Heart left ventricle (tissue), 16 donors: ENCODE results near the gene ARHGAP15. TPM values are rescaled to one million over a fixed set of nuclear protein-coding genes. Genes with fewer than 3 reads are reported as not detected.

Experiments
- ATAC-seq, 4 donors: fragments of 200-7000 bp; cut with Tn5 transposase; one replicate each; pipeline ENCODE4 v1.9.1; 2020 to 2022; ENCODE audit warnings: moderate library complexity in 4 of 4, mild to moderate bottlenecking in 3 of 4, moderate number of reproducible peaks in 1 of 4
- DNase-seq, 5 donors: peaks; one replicate each; pipeline ENCODE4 v3.0.0-alpha.2; 2020
- H3K27ac ChIP-seq, 12 donors: fragments of 200-600 bp; sonication (generic) in 4 of 12; one replicate each; pipeline versions ENCODE4 v1.5.0 to v1.8.0; 2016 to 2022; ENCODE audit warnings: mild to moderate bottlenecking in 2 of 12
- H3K27me3 ChIP-seq, 9 donors: fragments of 200-600 bp; sonication (generic) in 2 of 9; one replicate each; pipeline versions ENCODE4 v1.5.1 to v1.8.0; 2016 to 2022; ENCODE audit warnings: mild to moderate bottlenecking in 3 of 9
- H3K36me3 ChIP-seq, 9 donors: fragments of 200-600 bp; sonication (generic) in 2 of 9; one replicate each; pipeline versions ENCODE4 v1.5.0 to v1.8.0; 2018 to 2022; ENCODE audit warnings: mild to moderate bottlenecking in 2 of 9
- H3K4me1 ChIP-seq, 12 donors: fragments of 200-600 bp; sonication (generic) in 4 of 12; one replicate each; pipeline versions ENCODE4 v1.5.0 to v1.8.0; 2016 to 2022; ENCODE audit warnings: mild to moderate bottlenecking in 3 of 12
- H3K4me3 ChIP-seq, 12 donors: fragments of 200-600 bp; sonication (generic) in 4 of 12; one replicate each; pipeline versions ENCODE4 v1.5.0 to v1.8.0; 2017 to 2022; ENCODE audit warnings: mild to moderate bottlenecking in 9 of 12, moderate library complexity in 4 of 12
- H3K9me3 ChIP-seq, 12 donors: fragments of 200-600 bp; sonication (generic) in 4 of 12; one replicate each; pipeline versions ENCODE4 v1.5.0 to v1.8.0; 2016 to 2022; ENCODE audit warnings: mild to moderate bottlenecking in 1 of 12
- CTCF ChIP-seq, 12 donors: fragments of 200-600 bp; sonication (generic) in 4 of 12; IDR thresholded peaks; one replicate each; pipeline versions ENCODE4 v1.5.0 to v1.8.0; 2018 to 2022; ENCODE audit warnings: antibody characterized with exemption in 12 of 12, mild to moderate bottlenecking in 5 of 12
- POLR2A ChIP-seq, 2 donors: fragments of 450-650 bp; IDR thresholded peaks; one replicate each; pipeline ENCODE4 v1.6.1; 2017; ENCODE audit warnings: antibody characterized with exemption in 2 of 2, mild to moderate bottlenecking in 2 of 2, moderate library complexity in 2 of 2
- WGBS, 4 donors: extraction: QIAGEN DNeasy Blood & Tissue Kit in 2 of 4; methylation state at CpG; one replicate each; pipeline versions ENCODE4 v1.1.5 to v1.1.7; 2013 to 2018; 5-methylcytosine and 5-hydroxymethylcytosine counted together
- intact Hi-C, 10 donors: fragments of 100-400 bp; cut with DNase I; formaldehyde crosslinking; loops; one replicate each; pipeline versions ENCODE4 v1.11.1 to v1.14.2; 2022
- polyA plus RNA-seq, 2 donors: library from polyadenylated mRNA; stranded (reverse); fragments of 200-250 nt; gene quantifications; one replicate each; pipeline ENCODE4 v1.2.3, GENCODE V29; 2013
- total RNA-seq, 9 donors: library from RNA; depleted of rRNA in 2 of 9; stranded (reverse); fragments of >200 nt in 2 of 9; fragmentation: NEBNext Ultra II Directional in 3 of 9; extraction: Animal tissue kit (Norgen Biotek cat#: 25700) in 3 of 9; gene quantifications; one replicate each; pipeline versions ENCODE4 v1.1.0 to v1.2.4, GENCODE V29; 2016 to 2023
- donor health status: ischemic (EF 13 %, LVEDD 7.1; RV severe dilation, severe dysfunction).
- donor health status: healthy with polysubstance abuse.
- donor health status: DM: no; HTN: yes; CAD: no.
- donor health status: DM: no; HTN: no; CAD: no.
- donor health status: ischemic (EF 25% LVEDD 6.9; RV normal size, moderate dysfunction).
- donor health status: ischemic (EF 25% LVEDD 5.7; RV mildly dilated, moderate dysfunction).
- donor health status: healthy.
- donor health status: DM: yes; HTN: yes; CAD: no.
- donor health status: ischemic (EF 35%, LVEDD 5.7; RV mildly dilated, moderate dysfunction).
- donor health status: nonischemic (EF 11% LVEDD 7.7; RV severe dilation, severe dysfunction).
- donor health status: DM: yes; HTN: yes; CAD: no.
- donor health status: PGD.
- donor health status: ischemic (EF 29% LVEDD 5.4; RV normal size, mild dysfunction).
- donor health status: nonischemic (EF 23%, LVEDD 6.1; RV moderate dilation, normal function).

ARHGAP15 gene
- total and polyA plus RNA-seq, 11 donors = 1.3 to 8.7 (median 3.3) TPM

- Histone ChIP-seq H3K4me1 (peaks cover 0 to 16% (median 0%) of the 10 kb centered on the region in 12 donors), H3K4me3 (no peak overlapping the region), H3K9me3 (no peaks in the 10 kb centered on the region), H3K27me3 (no peaks in the 10 kb centered on the region), H3K27ac (no peak overlapping the region), H3K36me3 (no peaks in the 10 kb centered on the region)
- ATAC-seq (no peak), DNase-seq (no peak)
- TF ChIP-seq POLR2A (IDR thresholded peaks at IDR 0.05) (no peak), CTCF (IDR thresholded peaks at IDR 0.05) (no peak)
- intact Hi-C loops = no loop called here
These were observed 602.9 kb downstream of the ARHGAP15 start for GRCh38 chr2:143732076-143732475.

DNA sequence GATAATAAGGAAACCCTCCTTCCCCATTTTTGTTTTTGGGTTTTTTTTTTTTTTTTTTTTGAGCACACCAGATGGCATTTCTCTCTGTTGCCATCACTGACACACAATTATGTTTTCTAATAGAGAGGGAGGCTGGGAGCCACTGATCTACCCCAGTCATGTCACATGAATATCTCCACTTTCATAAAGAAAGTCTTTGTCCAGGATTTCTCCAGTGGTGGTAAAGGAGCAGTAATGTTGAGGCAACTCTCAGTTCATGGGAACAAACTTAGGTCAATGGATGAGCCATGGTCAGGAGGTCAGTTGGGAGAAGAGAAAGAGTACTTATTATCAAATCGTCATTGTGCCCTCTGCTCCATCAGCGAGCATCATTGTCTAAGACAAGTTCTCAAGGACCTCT, 603.7 kb downstream of the ARHGAP15 start:
- TF ChIP-seq CTCF (IDR thresholded peaks at IDR 0.05) (no peak), POLR2A (IDR thresholded peaks at IDR 0.05) (no peak)
- intact Hi-C loops = no loop called here
- Histone ChIP-seq H3K4me1 (peaks cover 0 to 16% (median 0%) of the 10 kb centered on the region in 12 donors), H3K36me3 (no peaks in the 10 kb centered on the region), H3K27me3 (no peaks in the 10 kb centered on the region), H3K27ac (no peak overlapping the region), H3K4me3 (no peak overlapping the region), H3K9me3 (no peaks in the 10 kb centered on the region)
- DNase-seq (no peak), ATAC-seq (no peak)
- 77 to 92% (median 90%) methylated on average over 2 of the region's 2 CpGs for WGBS, 4 donors

- WGBS, 4 donors = 84 to 93% (median 89%) methylated on average over 2 of the region's 2 CpGs
- DNase-seq = no peak
- intact Hi-C loops = no loop called here
- Histone ChIP-seq H3K4me3 (no peak overlapping the region), H3K36me3 (no peaks in the 10 kb centered on the region), H3K4me1 (peaks cover 0 to 16% (median 0%) of the 10 kb centered on the region in 12 donors), H3K9me3 (no peaks in the 10 kb centered on the region), H3K27ac (no peak overlapping the region), H3K27me3 (no peaks in the 10 kb centered on the region)
- no peak for ATAC-seq
- TF ChIP-seq CTCF (IDR thresholded peaks at IDR 0.05) = no peak
- TF ChIP-seq POLR2A (IDR thresholded peaks at IDR 0.05) = no peak
These were observed 605.3 kb downstream of the ARHGAP15 start for GRCh38 chr2:143734507-143734906.

DNA sequence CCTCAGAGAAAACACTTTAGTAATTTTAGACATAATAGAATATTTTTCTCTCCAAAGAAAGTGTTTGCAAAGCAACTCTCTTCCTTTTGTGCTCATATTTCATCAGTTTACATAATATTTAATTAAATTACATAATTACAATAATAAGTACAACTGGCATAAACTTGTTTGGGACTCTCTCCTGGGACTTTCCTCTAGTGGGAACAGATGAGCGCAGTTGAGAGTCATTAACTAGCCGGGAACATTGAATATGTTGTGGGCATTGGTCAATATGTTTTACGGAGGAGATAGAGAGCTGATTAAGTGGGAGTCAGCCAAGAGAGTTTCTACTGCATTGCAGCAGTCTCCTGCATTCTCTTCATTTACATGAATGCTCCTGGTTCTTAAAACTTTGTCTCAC, 607.7 kb downstream of the ARHGAP15 start:
- DNase-seq = no peak
- H3K9me3 ChIP-seq = no peaks in the 10 kb centered on the region
- H3K4me3 ChIP-seq = no peak overlapping the region
- no peak for ATAC-seq
- H3K27ac ChIP-seq = no peak overlapping the region
- H3K36me3 ChIP-seq = no peaks in the 10 kb centered on the region
- intact Hi-C loops = no loop called here
- H3K27me3 ChIP-seq = no peaks in the 10 kb centered on the region
- no peaks in the 10 kb centered on the region for H3K4me1 ChIP-seq
- 79 to 95% (median 88%) methylated on average over 3 of the region's 3 CpGs for WGBS, 4 donors
- TF ChIP-seq CTCF (IDR thresholded peaks at IDR 0.05) (no peak), POLR2A (IDR thresholded peaks at IDR 0.05) (no peak)
